ENCODE data around the gene TTLL13. TPM values are rescaled to one million over a fixed set of nuclear protein-coding genes. Genes with fewer than 3 reads are reported as not detected.
A peak's percentile ranks its signal among the peaks of the same experiment; 100 is the strongest.

Gene TTLL13
- total and polyA plus RNA-seq, 12 donors, result 0.11 to 1.9 (median 0.28) TPM; not detected in 5

- H3K27ac ChIP-seq, result no peak overlapping the region
Observed at GRCh38 chr15:90223441-90224165, 25.8 kb upstream of the TTLL13 start.

GRCh38 chr15:90225047-90225446, 24.3 kb upstream of the TTLL13 start:
- H3K4me3 ChIP-seq, result no peak overlapping the region

More at GRCh38 chr15:90223441-90224165, 25.8 kb upstream of the TTLL13 start:
- peaks cover 0 to 74% of the 10 kb centered on the region in 2 donors for H3K36me3 ChIP-seq (replicated peaks in 1 of 2)
- H3K9me3 ChIP-seq (replicated peaks in 1 of 3), result no peaks in the 10 kb centered on the region
- peaks cover 0 to 9% of the 10 kb centered on the region in 2 donors for H3K4me1 ChIP-seq (replicated peaks in 1 of 2)
- intact Hi-C loops (cut with DNase I), result loop anchor here in 1 of 2 donors (2.0 kb wide), 1 partner anchor 71 kb away; no protein-coding TSS in a partner anchor
- DNase-seq, result no peak
- TF ChIP-seq POLR2A (IDR thresholded peaks at IDR 0.05) (no peak), CTCF (IDR thresholded peaks at IDR 0.05) (no peak)
- 90 to 97% (median 92%) methylated on average over 10 to 22 of the region's 22 CpGs for WGBS, 4 donors
- H3K4me3 ChIP-seq, result no peak overlapping the region
- H3K27me3 ChIP-seq, result no peaks in the 10 kb centered on the region

GRCh38 chr15:90225504-90226234, 23.7 kb upstream of the TTLL13 start:
- peaks cover 10 to 24% of the 10 kb centered on the region in 2 donors for H3K4me1 ChIP-seq (replicated peaks in 1 of 2)
- WGBS, 4 donors, result 76 to 83% (median 81%) methylated on average over 12 to 18 of the region's 18 CpGs
- H3K27ac ChIP-seq, result no peak overlapping the region
- TF ChIP-seq POLR2A (IDR thresholded peaks at IDR 0.05) (no peak), CTCF (IDR thresholded peaks at IDR 0.05) (no peak)
- intact Hi-C loops (cut with DNase I), result no loop called here
- no peaks in the 10 kb centered on the region for H3K27me3 ChIP-seq
- H3K4me3 ChIP-seq, result no peak overlapping the region
- no peaks in the 10 kb centered on the region for H3K9me3 ChIP-seq (replicated peaks in 1 of 3)
- no peak for DNase-seq
- peaks cover 0 to 90% of the 10 kb centered on the region in 2 donors for H3K36me3 ChIP-seq (replicated peaks in 1 of 2)

More at GRCh38 chr15:90225047-90225446, 24.3 kb upstream of the TTLL13 start:
- 86 to 94% (median 93%) methylated on average over 3 to 17 of the region's 17 CpGs; no CpG with 5 or more reads in 1 of the 4 donors for WGBS, 4 donors
- intact Hi-C loops (cut with DNase I), result no loop called here
- Histone ChIP-seq H3K4me1 (replicated peaks in 1 of 2) (peaks cover 5 to 20% of the 10 kb centered on the region in 2 donors), H3K9me3 (replicated peaks in 1 of 3) (no peaks in the 10 kb centered on the region), H3K27ac (peak overlapping the region in 1 of 5 donors; percentile 39), H3K27me3 (no peaks in the 10 kb centered on the region), H3K36me3 (replicated peaks in 1 of 2) (peaks cover 0 to 85% of the 10 kb centered on the region in 2 donors)
- no peak for TF ChIP-seq POLR2A (IDR thresholded peaks at IDR 0.05)
- no peak for TF ChIP-seq CTCF (IDR thresholded peaks at IDR 0.05)
- DNase-seq, result no peak

- H3K27ac ChIP-seq, result no peak overlapping the region
- no peaks in the 10 kb centered on the region for H3K9me3 ChIP-seq (replicated peaks in 1 of 3)
- no peaks in the 10 kb centered on the region for H3K27me3 ChIP-seq
- no peak overlapping the region for H3K4me3 ChIP-seq
- no peak for DNase-seq
- no peak for TF ChIP-seq CTCF (IDR thresholded peaks at IDR 0.05)
- no peak for TF ChIP-seq POLR2A (IDR thresholded peaks at IDR 0.05)
- 78 to 88% (median 84%) methylated on average over 7 of the region's 7 CpGs for WGBS, 4 donors
- peaks cover 0 to 83% of the 10 kb centered on the region in 2 donors for H3K36me3 ChIP-seq (replicated peaks in 1 of 2)
- intact Hi-C loops (cut with DNase I), result no loop called here
- peaks cover 26 to 34% of the 10 kb centered on the region in 2 donors for H3K4me1 ChIP-seq (replicated peaks in 1 of 2)
Observed at GRCh38 chr15:90227336-90227735, 22.0 kb upstream of the TTLL13 start.

Data from adrenal gland (tissue), 12 donors.